ENCODE measurements around the gene PDGFD.

PDGFD gene

GRCh38 chr11:104200688-104201087, 36.7 kb upstream of the PDGFD start:
- TF ChIP-seq TEAD4 (IDR thresholded peaks at IDR 0.05) (no peak), YY1 (IDR thresholded peaks at IDR 0.05; ENCODE audit: low read depth) (no peak), TCF12 (IDR thresholded peaks at IDR 0.05; ENCODE audit: low read depth) (no peak), ZBTB7A (IDR thresholded peaks at IDR 0.05; ENCODE audit: low read depth) (no peak), FOXM1 (IDR thresholded peaks at IDR 0.05; ENCODE audit: borderline replicate concordance, low read depth) (no peak), RAD21 (IDR thresholded peaks at IDR 0.05; ENCODE audit: low read depth) (no peak), CEBPB (IDR thresholded peaks at IDR 0.05) (no peak), CREB1 (IDR thresholded peaks at IDR 0.05; ENCODE audit: low read depth) (no peak), EGR1 (IDR thresholded peaks at IDR 0.05) (no peak), USF1 (IDR thresholded peaks at IDR 0.05) (no peak), NFIC (IDR thresholded peaks at IDR 0.05) (no peak), REST (IDR thresholded peaks at IDR 0.05; ENCODE audit: low read depth) (no peak), TAF1 (IDR thresholded peaks at IDR 0.05; ENCODE audit: low read depth) (no peak), MAX (IDR thresholded peaks at IDR 0.05) (no peak), EP300 (IDR thresholded peaks at IDR 0.05; ENCODE audit: borderline replicate concordance) (no peak)

GRCh38 chr11:104199053-104199452, 35.1 kb upstream of the PDGFD start:
- TF ChIP-seq NFIC (IDR thresholded peaks at IDR 0.05), result no peak
- TF ChIP-seq YY1 (IDR thresholded peaks at IDR 0.05; ENCODE audit: low read depth), result no peak
- no peak for TF ChIP-seq REST (IDR thresholded peaks at IDR 0.05; ENCODE audit: low read depth)
- no peak for TF ChIP-seq TCF12 (IDR thresholded peaks at IDR 0.05; ENCODE audit: low read depth)
- TF ChIP-seq CREB1 (IDR thresholded peaks at IDR 0.05; ENCODE audit: low read depth), result no peak
- no peak for TF ChIP-seq USF1 (IDR thresholded peaks at IDR 0.05)
- no peak for TF ChIP-seq MAX (IDR thresholded peaks at IDR 0.05)
- TF ChIP-seq TEAD4 (IDR thresholded peaks at IDR 0.05), result no peak
- TF ChIP-seq TAF1 (IDR thresholded peaks at IDR 0.05; ENCODE audit: low read depth), result no peak
- TF ChIP-seq EP300 (IDR thresholded peaks at IDR 0.05; ENCODE audit: borderline replicate concordance), result no peak
- TF ChIP-seq RAD21 (IDR thresholded peaks at IDR 0.05; ENCODE audit: low read depth), result no peak
- TF ChIP-seq CEBPB (IDR thresholded peaks at IDR 0.05), result no peak
- no peak for TF ChIP-seq FOXM1 (IDR thresholded peaks at IDR 0.05; ENCODE audit: borderline replicate concordance, low read depth)
- TF ChIP-seq EGR1 (IDR thresholded peaks at IDR 0.05), result no peak
- TF ChIP-seq ZBTB7A (IDR thresholded peaks at IDR 0.05; ENCODE audit: low read depth), result no peak

GRCh38 chr11:104198576-104198975, 34.6 kb upstream of the PDGFD start:
- TF ChIP-seq CEBPB (IDR thresholded peaks at IDR 0.05) (0 out of 2 replicates have a peak, but pooled peaks have one; percentile 13), NFIC (IDR thresholded peaks at IDR 0.05) (no peak)

- TF ChIP-seq NFIC (IDR thresholded peaks at IDR 0.05), result no peak
- TF ChIP-seq TCF12 (IDR thresholded peaks at IDR 0.05; ENCODE audit: low read depth), result no peak
- no peak for TF ChIP-seq EGR1 (IDR thresholded peaks at IDR 0.05)
- no peak for TF ChIP-seq CEBPB (IDR thresholded peaks at IDR 0.05)
- no peak for TF ChIP-seq EP300 (IDR thresholded peaks at IDR 0.05; ENCODE audit: borderline replicate concordance)
- no peak for TF ChIP-seq MAX (IDR thresholded peaks at IDR 0.05)
- no peak for TF ChIP-seq REST (IDR thresholded peaks at IDR 0.05; ENCODE audit: low read depth)
- no peak for TF ChIP-seq RAD21 (IDR thresholded peaks at IDR 0.05; ENCODE audit: low read depth)
- TF ChIP-seq CREB1 (IDR thresholded peaks at IDR 0.05; ENCODE audit: low read depth), result no peak
Observed at GRCh38 chr11:104191124-104191523, 27.2 kb upstream of the PDGFD start.

All from Ishikawa (cell line).